ENCODE data around the gene PRRT3. TPM values are rescaled to one million over a fixed set of nuclear protein-coding genes. Genes with fewer than 3 reads are reported as not detected.

PRRT3 gene
- total RNA-seq, 1 experiment from 2014 or later = 9.2 TPM

DNA sequence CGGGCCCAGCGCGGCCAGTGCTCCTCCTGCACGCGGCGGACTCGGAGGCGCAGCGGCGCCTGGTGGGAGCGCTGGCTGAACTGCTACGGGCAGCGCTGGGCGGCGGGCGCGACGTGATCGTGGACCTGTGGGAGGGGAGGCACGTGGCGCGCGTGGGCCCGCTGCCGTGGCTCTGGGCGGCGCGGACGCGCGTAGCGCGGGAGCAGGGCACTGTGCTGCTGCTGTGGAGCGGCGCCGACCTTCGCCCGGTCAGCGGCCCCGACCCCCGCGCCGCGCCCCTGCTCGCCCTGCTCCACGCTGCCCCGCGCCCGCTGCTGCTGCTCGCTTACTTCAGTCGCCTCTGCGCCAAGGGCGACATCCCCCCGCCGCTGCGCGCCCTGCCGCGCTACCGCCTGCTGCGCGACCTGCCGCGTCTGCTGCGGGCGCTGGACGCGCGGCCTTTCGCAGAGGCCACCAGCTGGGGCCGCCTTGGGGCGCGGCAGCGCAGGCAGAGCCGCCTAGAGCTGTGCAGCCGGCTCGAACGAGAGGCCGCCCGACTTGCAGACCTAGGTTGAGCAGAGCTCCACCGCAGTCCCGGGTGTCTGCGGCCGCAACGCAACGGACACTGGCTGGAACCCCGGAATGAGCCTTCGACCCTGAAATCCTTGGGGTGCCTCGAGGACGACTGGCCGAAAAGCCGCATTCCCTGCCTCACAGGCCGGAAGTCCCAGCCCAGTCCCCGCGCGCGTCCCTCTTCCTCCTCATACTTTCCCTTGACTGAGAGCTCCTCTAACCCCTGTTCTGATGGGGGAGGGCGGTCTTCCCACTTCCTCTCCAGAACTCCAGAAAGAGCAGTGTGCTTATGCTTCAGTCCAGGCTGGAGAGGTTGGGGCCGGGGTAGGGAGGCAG lies 36.7 kb downstream of the PRRT3 start (continued):
- TF ChIP-seq, protein P1, sequence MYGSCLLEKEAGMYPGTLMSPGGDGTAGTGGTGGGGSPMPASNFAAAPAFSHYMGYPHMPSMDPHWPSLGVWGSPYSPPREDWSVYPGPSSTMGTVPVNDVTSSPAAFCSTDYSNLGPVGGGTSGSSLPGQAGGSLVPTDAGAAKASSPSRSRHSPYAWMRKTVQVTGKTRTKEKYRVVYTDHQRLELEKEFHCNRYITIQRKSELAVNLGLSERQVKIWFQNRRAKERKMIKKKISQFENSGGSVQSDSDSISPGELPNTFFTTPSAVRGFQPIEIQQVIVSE (CRISPR knock-in tag; IDR thresholded peaks at IDR 0.05; ENCODE audit: borderline replicate concordance) = no peak
- TF ChIP-seq JAZF1 (CRISPR knock-in tag; IDR thresholded peaks at IDR 0.05) (no peak), FOXP1 (CRISPR knock-in tag; IDR thresholded peaks at IDR 0.05; ENCODE audit: borderline replicate concordance) (peak; percentile 91), ZNF671 (CRISPR knock-in tag; IDR thresholded peaks at IDR 0.05) (no peak), ZNF423 (CRISPR knock-in tag; IDR thresholded peaks at IDR 0.05) (peak; percentile 96), ZNF263 (CRISPR knock-in tag; IDR thresholded peaks at IDR 0.05; ENCODE audit: low read depth) (peak; percentile 57; the same call in 1 of the 2 replicates), ELF4 (CRISPR knock-in tag; IDR thresholded peaks at IDR 0.05; ENCODE audit: low read depth) (0 out of 2 replicates have a peak, but pooled peaks have one; percentile 61), MXD4 (CRISPR knock-in tag; IDR thresholded peaks at IDR 0.05; ENCODE audit: borderline replicate concordance) (no peak), NFATC4 (CRISPR knock-in tag; IDR thresholded peaks at IDR 0.05) (no peak), ZNF219 (CRISPR knock-in tag; IDR thresholded peaks at IDR 0.05; ENCODE audit: borderline replicate concordance) (peak; percentile 59), OVOL2 (CRISPR knock-in tag; IDR thresholded peaks at IDR 0.05; ENCODE audit: borderline replicate concordance) (no peak), ETV6 (CRISPR knock-in tag; IDR thresholded peaks at IDR 0.05) (no peak; the same call in 1 of the 2 replicates), KAT7 (CRISPR knock-in tag; IDR thresholded peaks at IDR 0.05; ENCODE audit: borderline replicate concordance) (0 out of 2 replicates have a peak, but pooled peaks have one; percentile 60), ZBTB21 (CRISPR knock-in tag; IDR thresholded peaks at IDR 0.05; ENCODE audit: borderline replicate concordance) (no peak), TEAD1 (CRISPR knock-in tag; IDR thresholded peaks at IDR 0.05) (0 out of 2 replicates have a peak, but pooled peaks have one; percentile 53), NR1H2 (CRISPR knock-in tag; IDR thresholded peaks at IDR 0.05) (no peak; the same call in 1 of the 2 replicates), TCF7 (CRISPR knock-in tag; IDR thresholded peaks at IDR 0.05; ENCODE audit: low read depth) (no peak), NFE2L1 (CRISPR knock-in tag; IDR thresholded peaks at IDR 0.05) (peak; percentile 82; the same call in 1 of the 2 replicates), ZNF396 (CRISPR knock-in tag; IDR thresholded peaks at IDR 0.05; ENCODE audit: borderline replicate concordance) (no peak), CBFB (CRISPR knock-in tag; IDR thresholded peaks at IDR 0.05; ENCODE audit: low read depth) (no peak), ZNF121 (CRISPR knock-in tag; IDR thresholded peaks at IDR 0.05) (no peak)
- TF ChIP-seq, protein P2, sequence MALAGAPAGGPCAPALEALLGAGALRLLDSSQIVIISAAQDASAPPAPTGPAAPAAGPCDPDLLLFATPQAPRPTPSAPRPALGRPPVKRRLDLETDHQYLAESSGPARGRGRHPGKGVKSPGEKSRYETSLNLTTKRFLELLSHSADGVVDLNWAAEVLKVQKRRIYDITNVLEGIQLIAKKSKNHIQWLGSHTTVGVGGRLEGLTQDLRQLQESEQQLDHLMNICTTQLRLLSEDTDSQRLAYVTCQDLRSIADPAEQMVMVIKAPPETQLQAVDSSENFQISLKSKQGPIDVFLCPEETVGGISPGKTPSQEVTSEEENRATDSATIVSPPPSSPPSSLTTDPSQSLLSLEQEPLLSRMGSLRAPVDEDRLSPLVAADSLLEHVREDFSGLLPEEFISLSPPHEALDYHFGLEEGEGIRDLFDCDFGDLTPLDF (CRISPR knock-in tag; IDR thresholded peaks at IDR 0.05) = no peak; the same call in 1 of the 2 replicates
- TF ChIP-seq, protein P3, sequence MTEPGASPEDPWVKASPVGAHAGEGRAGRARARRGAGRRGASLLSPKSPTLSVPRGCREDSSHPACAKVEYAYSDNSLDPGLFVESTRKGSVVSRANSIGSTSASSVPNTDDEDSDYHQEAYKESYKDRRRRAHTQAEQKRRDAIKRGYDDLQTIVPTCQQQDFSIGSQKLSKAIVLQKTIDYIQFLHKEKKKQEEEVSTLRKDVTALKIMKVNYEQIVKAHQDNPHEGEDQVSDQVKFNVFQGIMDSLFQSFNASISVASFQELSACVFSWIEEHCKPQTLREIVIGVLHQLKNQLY (CRISPR knock-in tag; IDR thresholded peaks at IDR 0.05) = no peak
- TF ChIP-seq, protein P4, sequence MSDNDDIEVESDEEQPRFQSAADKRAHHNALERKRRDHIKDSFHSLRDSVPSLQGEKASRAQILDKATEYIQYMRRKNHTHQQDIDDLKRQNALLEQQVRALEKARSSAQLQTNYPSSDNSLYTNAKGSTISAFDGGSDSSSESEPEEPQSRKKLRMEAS (CRISPR knock-in tag; IDR thresholded peaks at IDR 0.05) = peak; percentile 40; the same call in 1 of the 2 replicates
- TF ChIP-seq, protein P5, sequence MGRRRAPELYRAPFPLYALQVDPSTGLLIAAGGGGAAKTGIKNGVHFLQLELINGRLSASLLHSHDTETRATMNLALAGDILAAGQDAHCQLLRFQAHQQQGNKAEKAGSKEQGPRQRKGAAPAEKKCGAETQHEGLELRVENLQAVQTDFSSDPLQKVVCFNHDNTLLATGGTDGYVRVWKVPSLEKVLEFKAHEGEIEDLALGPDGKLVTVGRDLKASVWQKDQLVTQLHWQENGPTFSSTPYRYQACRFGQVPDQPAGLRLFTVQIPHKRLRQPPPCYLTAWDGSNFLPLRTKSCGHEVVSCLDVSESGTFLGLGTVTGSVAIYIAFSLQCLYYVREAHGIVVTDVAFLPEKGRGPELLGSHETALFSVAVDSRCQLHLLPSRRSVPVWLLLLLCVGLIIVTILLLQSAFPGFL (CRISPR knock-in tag; IDR thresholded peaks at IDR 0.05; ENCODE audit: borderline replicate concordance) = 0 out of 2 replicates have a peak, but pooled peaks have one; percentile 24
- TF ChIP-seq, protein P6, sequence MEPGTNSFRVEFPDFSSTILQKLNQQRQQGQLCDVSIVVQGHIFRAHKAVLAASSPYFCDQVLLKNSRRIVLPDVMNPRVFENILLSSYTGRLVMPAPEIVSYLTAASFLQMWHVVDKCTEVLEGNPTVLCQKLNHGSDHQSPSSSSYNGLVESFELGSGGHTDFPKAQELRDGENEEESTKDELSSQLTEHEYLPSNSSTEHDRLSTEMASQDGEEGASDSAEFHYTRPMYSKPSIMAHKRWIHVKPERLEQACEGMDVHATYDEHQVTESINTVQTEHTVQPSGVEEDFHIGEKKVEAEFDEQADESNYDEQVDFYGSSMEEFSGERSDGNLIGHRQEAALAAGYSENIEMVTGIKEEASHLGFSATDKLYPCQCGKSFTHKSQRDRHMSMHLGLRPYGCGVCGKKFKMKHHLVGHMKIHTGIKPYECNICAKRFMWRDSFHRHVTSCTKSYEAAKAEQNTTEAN (CRISPR knock-in tag; IDR thresholded peaks at IDR 0.05) = peak; percentile 60; the same call in 1 of the 2 replicates
- TF ChIP-seq, protein P7, sequence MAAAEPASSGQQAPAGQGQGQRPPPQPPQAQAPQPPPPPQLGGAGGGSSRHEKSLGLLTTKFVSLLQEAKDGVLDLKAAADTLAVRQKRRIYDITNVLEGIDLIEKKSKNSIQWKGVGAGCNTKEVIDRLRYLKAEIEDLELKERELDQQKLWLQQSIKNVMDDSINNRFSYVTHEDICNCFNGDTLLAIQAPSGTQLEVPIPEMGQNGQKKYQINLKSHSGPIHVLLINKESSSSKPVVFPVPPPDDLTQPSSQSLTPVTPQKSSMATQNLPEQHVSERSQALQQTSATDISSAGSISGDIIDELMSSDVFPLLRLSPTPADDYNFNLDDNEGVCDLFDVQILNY (CRISPR knock-in tag; IDR thresholded peaks at IDR 0.05) = peak; percentile 68; the same call in 1 of the 2 replicates
- TF ChIP-seq, protein P8, sequence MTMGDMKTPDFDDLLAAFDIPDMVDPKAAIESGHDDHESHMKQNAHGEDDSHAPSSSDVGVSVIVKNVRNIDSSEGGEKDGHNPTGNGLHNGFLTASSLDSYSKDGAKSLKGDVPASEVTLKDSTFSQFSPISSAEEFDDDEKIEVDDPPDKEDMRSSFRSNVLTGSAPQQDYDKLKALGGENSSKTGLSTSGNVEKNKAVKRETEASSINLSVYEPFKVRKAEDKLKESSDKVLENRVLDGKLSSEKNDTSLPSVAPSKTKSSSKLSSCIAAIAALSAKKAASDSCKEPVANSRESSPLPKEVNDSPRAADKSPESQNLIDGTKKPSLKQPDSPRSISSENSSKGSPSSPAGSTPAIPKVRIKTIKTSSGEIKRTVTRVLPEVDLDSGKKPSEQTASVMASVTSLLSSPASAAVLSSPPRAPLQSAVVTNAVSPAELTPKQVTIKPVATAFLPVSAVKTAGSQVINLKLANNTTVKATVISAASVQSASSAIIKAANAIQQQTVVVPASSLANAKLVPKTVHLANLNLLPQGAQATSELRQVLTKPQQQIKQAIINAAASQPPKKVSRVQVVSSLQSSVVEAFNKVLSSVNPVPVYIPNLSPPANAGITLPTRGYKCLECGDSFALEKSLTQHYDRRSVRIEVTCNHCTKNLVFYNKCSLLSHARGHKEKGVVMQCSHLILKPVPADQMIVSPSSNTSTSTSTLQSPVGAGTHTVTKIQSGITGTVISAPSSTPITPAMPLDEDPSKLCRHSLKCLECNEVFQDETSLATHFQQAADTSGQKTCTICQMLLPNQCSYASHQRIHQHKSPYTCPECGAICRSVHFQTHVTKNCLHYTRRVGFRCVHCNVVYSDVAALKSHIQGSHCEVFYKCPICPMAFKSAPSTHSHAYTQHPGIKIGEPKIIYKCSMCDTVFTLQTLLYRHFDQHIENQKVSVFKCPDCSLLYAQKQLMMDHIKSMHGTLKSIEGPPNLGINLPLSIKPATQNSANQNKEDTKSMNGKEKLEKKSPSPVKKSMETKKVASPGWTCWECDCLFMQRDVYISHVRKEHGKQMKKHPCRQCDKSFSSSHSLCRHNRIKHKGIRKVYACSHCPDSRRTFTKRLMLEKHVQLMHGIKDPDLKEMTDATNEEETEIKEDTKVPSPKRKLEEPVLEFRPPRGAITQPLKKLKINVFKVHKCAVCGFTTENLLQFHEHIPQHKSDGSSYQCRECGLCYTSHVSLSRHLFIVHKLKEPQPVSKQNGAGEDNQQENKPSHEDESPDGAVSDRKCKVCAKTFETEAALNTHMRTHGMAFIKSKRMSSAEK (CRISPR knock-in tag; IDR thresholded peaks at IDR 0.05; ENCODE audit: borderline replicate concordance) = no peak

Measured in WTC11 (cell line).